IMR-90 (cell line): Measurements from ENCODE around the gene GPATCH2. TPM values are rescaled to one million over a fixed set of nuclear protein-coding genes. Genes with fewer than 3 reads are reported as not detected.

Experiments
- ATAC-seq: fragments of 200-7000 bp; cut with Tn5 transposase; 2 replicates; pipeline ENCODE4 v1.9.1; 2020; ENCODE audit warnings: low read depth, mild to moderate bottlenecking, moderate library complexity
- BruUV-seq: library from RNA; stranded (reverse); fragments of 400-500 nt; replicated peaks from 2 replicates; lab custom pipeline; 2021; lab: Mats Ljungman, UMichigan
- CTCF ChIA-PET: fragments of 300-600 bp; formaldehyde crosslinking; extraction: SDS; loops from one replicate; lab custom pipeline; 2021; ENCODE audit warnings: antibody characterized with exemption; lab: Yijun Ruan, JAX
- POLR2A ChIA-PET: fragments of 300-600 bp; sonication (Branson Sonifier 250); formaldehyde crosslinking; loops from one replicate; lab custom pipeline; 2022; ENCODE audit warnings: antibody characterized with exemption; ENCODE audit not compliant: unreplicated experiment; lab: Charles Lee
- DNase-seq: peaks from one replicate; pipeline ENCODE4 v3.0.0; 2013
- H2AFZ ChIP-seq: replicated peaks from 2 replicates; pipeline ENCODE3; 2013; ENCODE audit warnings: low read length, mild to moderate bottlenecking; ENCODE audit not compliant: poor library complexity
- H2AK5ac ChIP-seq: 2 replicates; pipeline ENCODE4 v1.6.1; 2013; ENCODE audit warnings: low read depth, low read length, inconsistent platforms
- H2AK9ac ChIP-seq: replicated peaks from 2 replicates; pipeline ENCODE3; 2013; ENCODE audit warnings: mild to moderate bottlenecking, low read depth, low read length, moderate library complexity; ENCODE audit not compliant: poor library complexity
- H2BK120ac ChIP-seq: 2 replicates; pipeline ENCODE4 v1.6.1; 2013; ENCODE audit warnings: low read depth, low read length, inconsistent platforms
- H2BK15ac ChIP-seq: 3 replicates; pipeline ENCODE4 v1.6.1; 2013; ENCODE audit warnings: low read depth, low read length, inconsistent platforms
- H2BK20ac ChIP-seq: 2 replicates; pipeline ENCODE4 v1.6.1; 2013; ENCODE audit warnings: low read depth, mild to moderate bottlenecking, inconsistent platforms, low read length, moderate library complexity
- H2BK5ac ChIP-seq: 2 replicates; pipeline ENCODE4 v1.6.1; 2013; ENCODE audit warnings: mild to moderate bottlenecking, low read depth, low read length, inconsistent platforms; ENCODE audit not compliant: poor library complexity, severe bottlenecking
- H3K14ac ChIP-seq: replicated peaks from 2 replicates; pipeline ENCODE4 v1.6.1; 2013; ENCODE audit warnings: low read depth, low read length, inconsistent platforms
- H3K18ac ChIP-seq: 2 replicates; pipeline ENCODE4 v1.6.1; 2013; ENCODE audit warnings: low read depth, low read length, control low read depth
- H3K23ac ChIP-seq: 2 replicates; pipeline ENCODE4 v1.6.1; 2013; ENCODE audit warnings: low read depth, low read length, inconsistent platforms
- H3K27ac ChIP-seq: 2 replicates; pipeline ENCODE4 v1.5.1; 2013; ENCODE audit warnings: mild to moderate bottlenecking, control low read depth, low read length; ENCODE audit not compliant: insufficient read depth
- H3K27me3 ChIP-seq: 2 replicates; pipeline ENCODE4 v1.6.1; 2013; ENCODE audit warnings: low read length; ENCODE audit not compliant: control insufficient read depth, insufficient read depth
- H3K36me3 ChIP-seq: 2 replicates; pipeline ENCODE4 v1.6.1; 2013; ENCODE audit warnings: low read length, mixed read lengths; ENCODE audit not compliant: control insufficient read depth, insufficient read depth
- H3K4ac ChIP-seq: 2 replicates; pipeline ENCODE4 v1.6.1; 2013; ENCODE audit warnings: low read depth, low read length, inconsistent platforms
- H3K4me1 ChIP-seq: 2 replicates; pipeline ENCODE4 v1.6.1; 2013; ENCODE audit warnings: low read length, mixed read lengths; ENCODE audit not compliant: control insufficient read depth, insufficient read depth
- H3K4me2 ChIP-seq: 2 replicates; pipeline ENCODE4 v1.6.1; 2013; ENCODE audit warnings: low read depth, mild to moderate bottlenecking, control low read depth, low read length, moderate library complexity
- H3K4me3 ChIP-seq: 2 replicates; pipeline ENCODE4 v1.5.1; 2013; ENCODE audit warnings: low read depth, mild to moderate bottlenecking, control low read depth, low read length, moderate library complexity; ENCODE audit not compliant: insufficient read depth
- H3K56ac ChIP-seq: 2 replicates; pipeline ENCODE4 v1.6.1; 2013; ENCODE audit warnings: low read length, inconsistent platforms; ENCODE audit not compliant: insufficient read depth; ENCODE audit errors: extremely low read depth
- H3K79me1 ChIP-seq, 2 experiments: 2 replicates each; pipeline ENCODE4 v1.6.1; 2013; ENCODE audit warnings: low read length in 2 of 2, inconsistent platforms in 1 of 2, low read depth in 1 of 2
- H3K9ac ChIP-seq: 2 replicates; pipeline ENCODE4 v1.6.1; 2013; ENCODE audit warnings: low read depth, low read length, control low read depth
- H3K9me1 ChIP-seq: 2 replicates; pipeline ENCODE4 v1.6.1; 2013; ENCODE audit warnings: low read length, inconsistent platforms; ENCODE audit not compliant: insufficient read depth
- H3K9me3 ChIP-seq: 2 replicates; pipeline ENCODE4 v1.6.1; 2013; ENCODE audit warnings: low read length; ENCODE audit not compliant: control insufficient read depth, insufficient read depth
- H4K20me1 ChIP-seq: 2 replicates; pipeline ENCODE4 v1.6.1; 2013; ENCODE audit warnings: low read length, inconsistent platforms; ENCODE audit not compliant: insufficient read depth
- H4K5ac ChIP-seq: 2 replicates; pipeline ENCODE4 v1.6.1; 2013; ENCODE audit warnings: mild to moderate bottlenecking, low read depth, low read length, control low read depth
- H4K8ac ChIP-seq, 2 experiments: 2 replicates each; pipeline ENCODE4 v1.6.1; 2013; ENCODE audit warnings: low read depth in 2 of 2, low read length in 2 of 2, control low read depth in 1 of 2, inconsistent platforms in 1 of 2
- H4K91ac ChIP-seq: 2 replicates; pipeline ENCODE4 v1.6.1; 2013; ENCODE audit warnings: low read depth, low read length, inconsistent platforms; ENCODE audit not compliant: insufficient read depth
- CEBPB ChIP-seq: IDR thresholded peaks from 2 replicates; pipeline ENCODE4 v1.6.1; 2012; ENCODE audit warnings: low read depth, low read length, improper control_type of control experiment
- FOS ChIP-seq: fragments of 150-350 bp; IDR thresholded peaks from 2 replicates; pipeline ENCODE4 v1.6.1; 2016; ENCODE audit warnings: low read depth, low read length
- MAFK ChIP-seq: IDR thresholded peaks from 2 replicates; pipeline ENCODE4 v1.6.1; 2012; ENCODE audit warnings: low read depth, low read length, improper control_type of control experiment
- RCOR1 ChIP-seq: IDR thresholded peaks from 2 replicates; pipeline ENCODE4 v1.6.1; 2012; ENCODE audit warnings: mild to moderate bottlenecking, low read length, improper control_type of control experiment; ENCODE audit not compliant: insufficient replicate concordance
- WGBS, 2 experiments: methylation state at CpG; one replicate each; pipeline versions ENCODE4 v1.1.5 to v1.1.7; 2013; ENCODE audit warnings: missing lambda C conversion rate in 2 of 2; ENCODE audit not compliant: insufficient read length in 1 of 2; ENCODE audit errors: extremely low coverage in 2 of 2; 5-methylcytosine and 5-hydroxymethylcytosine counted together
- dilution Hi-C: fragments of 300-500 bp; cut with HindIII; formaldehyde crosslinking; loops from one replicate; pipeline ENCODE4 v1.14.3; 2018; ENCODE audit warnings: low sequenced_read_pairs; ENCODE audit not compliant: unreplicated experiment
- in situ Hi-C: fragments of 300-500 bp; cut with MboI; formaldehyde crosslinking; loops from 3 replicates; pipeline ENCODE4 v1.14.3; 2019; ENCODE audit warnings: low sequenced_read_pairs, inconsistent platforms, mixed read lengths
- intact Hi-C: fragments of 100-400 bp; cut with micrococcal nuclease; formaldehyde crosslinking; loops from 2 replicates; pipeline ENCODE4 v1.10.0; 2022
- polyA plus RNA-seq, 3 experiments: library from polyadenylated mRNA; depleted of rRNA; stranded (reverse); fragments of >200 nt; gene quantifications; 2 replicates each; pipeline ENCODE4 v1.2.3, GENCODE V29; 2012; ENCODE audit warnings: low replicate concordance in 1 of 3
- total RNA-seq: library from RNA; depleted of rRNA; stranded (reverse); fragments of >200 nt; gene quantifications from 2 replicates; pipeline ENCODE4 v1.2.3, GENCODE V29; 2012
- TF ChIP-seq, protein P1 (sequence below): conservative IDR thresholded peaks from 2 replicates; pipeline ENCODE4 v1.5.1; 2012; ENCODE audit warnings: mild to moderate bottlenecking, low read depth, low read length, improper control_type of control experiment

GPATCH2 gene
- total and polyA plus RNA-seq, 2 of the 4 experiments (the other 2 are of a cell fraction), result 4.7 to 11.8 TPM

DNA sequence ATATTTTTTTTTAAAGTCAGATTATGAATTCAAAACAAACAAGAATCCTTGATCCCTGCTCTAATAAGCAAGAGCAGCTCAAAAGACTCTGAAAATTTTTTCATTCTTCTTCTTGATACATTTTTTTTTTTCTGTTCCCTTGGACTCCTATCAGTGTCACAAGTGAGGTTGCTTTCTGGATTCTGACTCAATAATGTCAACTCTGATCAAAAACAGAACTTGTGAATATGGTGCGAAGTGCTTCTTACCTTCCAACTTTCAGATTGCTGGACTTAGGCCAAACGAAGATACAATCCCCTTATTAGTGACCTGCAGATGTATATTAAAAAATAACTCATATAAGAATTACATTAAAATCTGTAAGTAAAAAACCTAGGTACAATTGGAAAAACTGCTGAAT lies 136.1 kb downstream of the GPATCH2 start:
- H3K79me1 ChIP-seq, result no peaks in the 10 kb centered on the region
- H4K91ac ChIP-seq, result no peak overlapping the region
- no peak overlapping the region for H2BK120ac ChIP-seq
- H3K14ac ChIP-seq, result no peak overlapping the region
- H3K9ac ChIP-seq, result no peak overlapping the region
- no peak overlapping the region for H2BK20ac ChIP-seq
- in situ Hi-C loops, result no loop called here
- no peak overlapping the region for H3K56ac ChIP-seq
- no peak overlapping the region for H3K4ac ChIP-seq
- no peaks in the 10 kb centered on the region for H3K4me1 ChIP-seq
- no peaks in the 10 kb centered on the region for H3K27me3 ChIP-seq
- no peak overlapping the region for H3K4me2 ChIP-seq
- H4K20me1 ChIP-seq, result no peaks in the 10 kb centered on the region
- ChIA-PET CTCF (no interaction called here), POLR2A (interaction anchor here (0.7 kb wide), 1 partner anchor 40 kb away, joined by 3 read pairs; no protein-coding TSS in a partner anchor)
- ATAC-seq (no peak), DNase-seq (no peak)
- no peaks in the 10 kb centered on the region for H3K9me3 ChIP-seq
- no peak overlapping the region for H2AFZ ChIP-seq
- H4K8ac ChIP-seq, result no peak overlapping the region
- dilution Hi-C loops, result no loop called here
- H2BK15ac ChIP-seq, result no peak overlapping the region
- H3K23ac ChIP-seq, result no peak overlapping the region
- no peak overlapping the region for H3K4me3 ChIP-seq
- intact Hi-C loops, result no loop called here
- H2AK9ac ChIP-seq, result no peak overlapping the region
- no peak overlapping the region for H2BK5ac ChIP-seq
- no peak overlapping the region for H3K18ac ChIP-seq
- H2AK5ac ChIP-seq, result no peak overlapping the region
- peaks cover 1% of the 10 kb centered on the region; the same call in 1 of the 2 replicates for H3K36me3 ChIP-seq
- H3K27ac ChIP-seq, result no peak overlapping the region
- BruUV-seq, result no TSS peak
- no peak for TF ChIP-seq RCOR1
- TF ChIP-seq, protein P1, sequence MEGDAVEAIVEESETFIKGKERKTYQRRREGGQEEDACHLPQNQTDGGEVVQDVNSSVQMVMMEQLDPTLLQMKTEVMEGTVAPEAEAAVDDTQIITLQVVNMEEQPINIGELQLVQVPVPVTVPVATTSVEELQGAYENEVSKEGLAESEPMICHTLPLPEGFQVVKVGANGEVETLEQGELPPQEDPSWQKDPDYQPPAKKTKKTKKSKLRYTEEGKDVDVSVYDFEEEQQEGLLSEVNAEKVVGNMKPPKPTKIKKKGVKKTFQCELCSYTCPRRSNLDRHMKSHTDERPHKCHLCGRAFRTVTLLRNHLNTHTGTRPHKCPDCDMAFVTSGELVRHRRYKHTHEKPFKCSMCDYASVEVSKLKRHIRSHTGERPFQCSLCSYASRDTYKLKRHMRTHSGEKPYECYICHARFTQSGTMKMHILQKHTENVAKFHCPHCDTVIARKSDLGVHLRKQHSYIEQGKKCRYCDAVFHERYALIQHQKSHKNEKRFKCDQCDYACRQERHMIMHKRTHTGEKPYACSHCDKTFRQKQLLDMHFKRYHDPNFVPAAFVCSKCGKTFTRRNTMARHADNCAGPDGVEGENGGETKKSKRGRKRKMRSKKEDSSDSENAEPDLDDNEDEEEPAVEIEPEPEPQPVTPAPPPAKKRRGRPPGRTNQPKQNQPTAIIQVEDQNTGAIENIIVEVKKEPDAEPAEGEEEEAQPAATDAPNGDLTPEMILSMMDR, result no peak
- no peak for TF ChIP-seq CEBPB
- TF ChIP-seq MAFK, result no peak
- no peak for TF ChIP-seq FOS
- WGBS, 2 experiments, result no CpG with 5 or more reads among the region's 2 CpGs
- H3K9me1 ChIP-seq, result no peaks in the 10 kb centered on the region
- no peak overlapping the region for H4K5ac ChIP-seq
